GM18505 (cell line): ENCODE results near the gene NUDT3.
"Not testable (repeated sequence)": the region's sequence is repeated elsewhere in the genome, so short reads cannot be mapped to it uniquely, and the experiment has no call there.

Experiments
- ATAC-seq: cut with Tn5 transposase; IDR thresholded peaks from one replicate; pipeline ENCODE4 v1.9.1; 2021; ENCODE audit not compliant: unreplicated experiment
- POLR2A ChIP-seq: IDR thresholded peaks from 4 replicates; pipeline ENCODE4 v1.6.1; 2011; ENCODE audit warnings: borderline replicate concordance; ENCODE audit not compliant: insufficient read depth, insufficient read length; ENCODE audit errors: extremely low read depth

NUDT3 gene

DNA sequence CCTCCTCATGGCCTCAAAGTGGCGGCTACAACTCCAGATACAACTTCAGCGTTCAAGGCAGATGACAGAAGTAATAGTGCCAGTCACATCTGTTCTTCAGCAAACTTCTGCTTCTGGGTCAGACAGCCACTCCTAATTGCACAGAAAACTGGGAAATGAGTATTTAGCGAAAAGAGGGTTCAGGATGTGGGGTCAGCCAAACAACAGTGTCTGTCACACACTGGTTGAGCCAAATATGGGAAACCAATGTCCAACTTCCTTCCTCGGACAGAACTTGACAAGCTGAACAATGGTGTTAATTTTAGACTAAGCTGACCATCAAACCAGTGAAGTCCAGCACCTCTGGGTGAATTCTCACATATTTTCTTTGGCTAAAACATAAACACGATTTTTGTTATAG, 22.1 kb downstream of the NUDT3 start:
- TF ChIP-seq POLR2A: no peak

DNA sequence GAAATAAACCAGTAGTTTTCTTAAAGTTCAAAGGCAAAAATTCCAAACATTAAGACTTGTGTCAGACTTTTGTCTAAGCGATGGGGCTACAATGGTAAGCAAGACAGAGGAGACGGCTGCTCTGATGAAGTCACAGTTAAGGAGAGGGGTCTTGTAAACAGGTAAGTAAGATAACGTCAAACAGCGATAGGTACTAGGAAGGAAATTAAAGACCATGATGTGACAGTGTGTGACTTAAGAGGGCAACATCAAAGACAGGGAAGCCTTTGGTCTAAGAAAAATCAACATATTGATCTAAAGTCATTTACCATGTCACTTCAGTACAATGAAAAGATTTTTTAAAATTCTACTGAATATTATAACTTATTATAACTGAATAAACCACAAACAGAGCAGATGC, 23.1 kb downstream of the NUDT3 start:
- no peak for TF ChIP-seq POLR2A
- ATAC-seq: no peak

More for the DNA sequence above, 22.1 kb downstream of the NUDT3 start:
- ATAC-seq: no peak

DNA sequence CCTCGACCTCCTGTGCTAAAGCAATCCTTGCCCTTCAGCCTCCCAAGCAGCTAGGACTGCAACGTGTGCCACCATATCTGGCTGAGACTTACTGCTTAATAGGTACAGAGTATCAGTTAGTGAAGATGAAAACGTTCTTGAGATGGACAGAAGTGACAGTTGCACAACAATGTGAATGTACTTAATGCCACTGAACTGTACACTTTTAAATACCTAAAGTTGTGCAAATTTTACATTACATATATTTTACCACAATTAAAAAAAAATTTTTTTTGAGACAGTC, 25.9 kb downstream of the NUDT3 start:
- no peak for ATAC-seq
- TF ChIP-seq POLR2A: no peak

DNA sequence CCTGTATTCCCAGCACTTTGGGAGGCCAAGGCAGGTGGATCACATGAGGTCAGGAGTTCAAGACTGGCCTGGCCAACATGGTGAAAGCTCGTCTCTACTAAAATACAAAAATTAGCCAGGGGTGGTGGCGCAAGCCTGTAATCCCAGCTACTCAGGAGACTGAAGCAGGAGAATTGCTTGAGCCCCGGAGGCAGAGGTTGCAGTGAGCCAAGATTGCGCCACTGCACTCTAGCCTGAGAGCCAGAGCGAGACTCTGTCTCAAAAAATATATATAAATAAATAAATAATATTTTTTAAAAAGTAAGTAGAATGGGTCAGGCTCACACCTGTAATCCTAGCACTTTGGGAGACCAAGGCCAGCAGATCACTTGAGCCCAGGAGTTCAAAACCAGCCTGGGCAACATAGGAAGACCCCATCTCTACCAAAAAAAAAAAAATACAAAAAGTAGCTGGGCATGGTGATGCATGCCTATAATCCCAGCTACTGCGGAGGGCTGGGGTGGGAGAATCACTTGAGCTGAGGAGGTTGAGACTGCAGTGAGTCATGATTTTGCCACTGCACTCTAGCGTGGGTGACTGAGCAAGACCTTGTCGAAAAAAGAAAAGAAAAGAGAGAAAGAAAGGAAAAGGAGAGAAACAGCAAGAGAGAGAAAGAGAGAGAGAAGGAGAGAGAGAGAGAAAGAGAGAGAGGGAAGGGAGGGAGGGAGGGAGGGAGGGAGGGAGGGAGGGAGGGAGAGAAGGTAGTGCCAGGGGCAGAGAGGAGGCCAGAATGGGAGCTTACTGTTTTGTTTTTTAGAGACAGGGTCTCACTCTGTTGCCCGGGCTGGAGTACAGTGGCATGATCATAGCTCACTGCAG, 26.5 kb downstream of the NUDT3 start:
- ATAC-seq: not testable (repeated sequence)

DNA sequence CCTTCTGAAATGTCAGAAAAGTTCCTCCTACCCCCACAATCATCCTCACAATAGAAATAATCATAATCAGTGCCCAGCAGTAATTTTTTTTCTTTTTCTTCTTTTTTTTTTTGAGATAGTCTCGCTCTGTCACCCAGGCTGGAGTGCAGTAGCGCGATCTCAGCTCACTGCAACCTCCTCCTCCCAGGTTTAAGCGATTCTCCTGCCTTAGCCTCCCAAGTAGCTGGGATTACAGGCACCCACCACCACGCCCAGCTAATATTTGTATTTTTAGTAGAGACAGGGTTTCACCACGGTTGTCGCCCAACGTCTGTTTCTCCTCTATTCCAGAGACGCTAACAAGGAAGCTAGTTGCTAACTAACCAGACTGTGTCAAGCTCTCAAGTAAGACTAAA, 28.8 kb downstream of the NUDT3 start:
- ATAC-seq: not testable (repeated sequence)

DNA sequence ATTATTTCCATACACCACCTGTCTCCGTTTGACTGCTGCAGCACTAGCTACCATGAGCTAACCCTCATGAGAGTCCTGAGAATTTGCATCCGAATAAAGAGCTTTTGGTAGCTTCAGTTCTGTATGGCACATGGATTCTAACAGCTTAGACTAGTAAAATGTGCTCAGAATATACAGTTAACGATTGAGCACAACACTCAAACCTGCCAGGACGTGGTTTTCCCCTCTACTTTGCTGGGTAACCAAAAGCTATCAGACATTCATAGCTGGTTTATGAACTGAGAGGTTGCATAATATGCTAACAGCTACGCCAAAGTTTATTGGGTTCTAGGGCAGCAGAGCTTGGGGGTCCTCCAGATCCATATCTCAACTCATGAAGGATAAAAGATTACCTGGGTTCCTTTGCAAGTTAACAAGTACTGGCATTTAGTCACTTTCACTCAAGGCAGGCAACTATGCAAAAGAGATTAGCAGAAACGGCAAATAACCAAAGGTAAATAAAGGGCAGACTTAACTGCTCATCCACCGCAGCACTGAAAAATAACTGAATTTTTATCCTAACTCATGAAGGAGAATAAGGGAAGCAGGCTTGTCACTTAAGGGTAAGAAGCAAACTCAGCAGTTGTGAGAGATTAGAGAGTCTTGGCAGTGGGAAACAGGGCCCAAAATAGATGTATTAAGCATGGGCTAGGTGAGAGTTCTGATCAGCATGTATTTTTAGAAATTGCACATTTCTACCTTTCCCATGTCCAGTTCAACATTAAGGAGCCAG, 29.4 kb downstream of the NUDT3 start:
- no peak for TF ChIP-seq POLR2A
- no peak for ATAC-seq

DNA sequence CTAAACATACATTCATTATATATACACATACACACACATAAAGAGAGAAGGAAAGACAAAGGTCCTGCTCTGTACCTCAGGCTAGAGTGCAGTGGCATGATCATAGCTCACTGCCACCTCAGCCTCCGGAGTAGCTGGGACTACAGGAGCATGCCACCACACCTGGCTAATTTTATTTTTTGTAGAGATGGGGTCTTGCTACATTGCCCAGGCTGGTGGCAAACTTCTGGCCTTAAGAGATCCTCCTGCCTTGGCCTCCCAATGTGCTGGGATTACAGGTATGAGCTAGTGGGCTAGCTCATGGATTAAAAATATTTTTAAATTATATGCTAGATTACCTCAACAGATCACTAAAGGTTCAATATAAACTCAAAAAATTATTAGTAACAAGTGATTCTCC, 30.3 kb downstream of the NUDT3 start:
- no peak for ATAC-seq

DNA sequence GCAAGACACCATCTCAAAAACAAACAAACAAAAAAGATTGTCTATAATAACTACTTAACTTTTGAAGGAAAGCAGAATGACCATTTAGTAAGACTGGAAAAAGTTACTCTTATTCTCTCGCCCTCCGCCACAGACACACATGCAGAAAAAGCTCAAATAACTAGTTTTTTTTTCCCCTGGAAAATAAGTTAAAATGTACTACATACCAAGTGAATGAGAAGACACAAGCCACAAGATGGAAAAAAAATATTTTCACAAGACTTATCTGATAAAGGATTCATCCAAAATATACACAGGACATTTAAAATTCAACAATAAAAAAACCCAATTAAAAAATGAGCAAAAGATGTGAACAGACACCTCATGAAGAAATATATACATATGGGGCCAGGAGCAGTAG, 31.9 kb downstream of the NUDT3 start:
- no peak for TF ChIP-seq POLR2A
- ATAC-seq: no peak

More for the DNA sequence above, 30.3 kb downstream of the NUDT3 start:
- TF ChIP-seq POLR2A: no peak

DNA sequence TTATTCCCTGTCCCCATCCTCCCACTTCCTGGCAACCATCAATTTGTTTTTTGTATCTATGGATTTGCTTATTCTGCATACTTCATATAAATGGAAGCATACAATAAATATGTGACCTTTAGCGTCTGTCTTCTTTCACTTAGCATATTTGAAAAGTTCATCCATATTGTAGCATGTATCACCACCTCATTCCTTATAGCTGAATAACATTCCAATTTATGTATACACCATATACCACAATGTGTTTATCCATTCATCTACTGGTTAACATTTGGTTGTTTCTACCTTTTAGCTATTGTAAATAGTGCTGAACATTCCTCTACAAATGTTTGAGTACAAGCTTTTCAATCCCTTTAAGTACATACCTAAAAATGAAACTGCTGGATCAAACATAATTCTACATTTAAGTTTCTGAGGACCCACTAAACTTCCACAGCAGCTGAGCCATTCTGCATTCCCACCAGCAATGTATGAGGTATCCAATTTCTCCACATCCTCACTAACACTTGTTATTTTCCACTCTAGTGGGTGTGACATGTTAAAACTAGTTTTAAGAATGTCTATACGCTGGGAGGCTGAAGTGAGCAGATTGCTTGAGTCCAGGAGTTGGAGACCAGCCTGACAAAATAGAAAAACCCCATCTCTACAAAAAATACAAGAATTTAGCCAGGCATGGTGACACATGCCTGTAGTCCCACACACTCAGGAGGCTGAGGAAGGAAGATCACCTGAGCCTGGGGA, 32.9 kb downstream of the NUDT3 start:
- ATAC-seq: no peak
- no peak for TF ChIP-seq POLR2A

DNA sequence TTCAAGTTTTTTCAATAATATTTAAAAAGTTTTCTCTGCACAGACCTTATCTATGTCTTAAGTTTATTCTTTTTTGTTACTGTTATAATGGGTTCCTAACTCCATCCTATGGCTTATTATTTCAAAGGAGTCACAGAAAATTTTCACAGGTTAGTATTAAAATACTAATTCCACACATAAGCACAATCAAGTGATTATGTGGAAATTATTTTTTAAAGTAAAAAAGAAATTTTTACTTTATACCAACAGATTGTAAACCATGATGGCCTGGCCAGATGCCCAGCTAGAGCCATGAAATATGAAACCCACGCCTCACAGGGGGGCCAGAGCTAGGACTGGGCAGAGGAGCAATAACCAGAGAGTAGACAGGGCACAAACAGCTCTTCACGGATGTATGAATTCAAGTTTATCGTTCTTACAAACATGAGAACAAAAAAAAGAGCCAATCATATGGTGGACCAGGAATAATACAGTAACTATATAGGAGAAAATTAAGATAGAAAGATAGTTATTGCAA, 34.0 kb downstream of the NUDT3 start:
- TF ChIP-seq POLR2A: no peak
- no peak for ATAC-seq

DNA sequence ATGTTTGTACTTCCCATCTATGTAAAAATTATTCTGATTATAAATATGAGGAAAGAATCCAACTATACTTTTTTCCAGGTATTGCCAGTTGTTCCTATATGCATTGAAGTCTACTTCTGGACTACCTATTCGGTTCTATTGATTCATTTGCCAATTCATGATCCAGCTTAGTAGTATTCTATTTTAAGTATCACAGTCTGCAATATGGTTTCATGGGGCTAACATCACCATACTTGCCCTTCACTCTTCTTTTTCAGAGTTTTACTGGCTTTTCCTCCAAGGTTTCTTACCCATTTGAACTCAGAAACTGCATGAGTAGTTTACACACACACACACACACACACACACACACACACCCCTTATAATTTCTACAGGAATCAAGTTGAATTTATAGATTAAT, 34.5 kb downstream of the NUDT3 start:
- no peak for ATAC-seq
- no peak for TF ChIP-seq POLR2A

DNA sequence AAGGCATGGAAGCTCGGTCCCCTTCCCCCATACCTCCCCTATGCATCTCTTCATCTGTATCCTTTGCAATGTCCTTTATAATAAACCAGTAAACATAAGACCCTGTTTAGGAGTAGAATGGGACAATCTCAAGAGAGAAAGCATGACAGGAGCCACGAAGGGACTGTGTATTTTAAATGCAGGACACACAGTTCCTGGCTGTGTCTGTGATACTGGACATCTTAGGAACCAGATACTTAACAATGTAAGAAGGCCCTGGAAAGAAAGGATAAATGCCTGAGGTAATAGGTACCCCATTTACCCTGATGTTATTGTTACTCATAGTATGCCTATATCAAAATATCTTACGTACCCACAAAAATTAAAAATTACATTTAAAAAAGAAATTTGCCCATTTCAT, 36.6 kb downstream of the NUDT3 start:
- no peak for ATAC-seq
- no peak for TF ChIP-seq POLR2A

DNA sequence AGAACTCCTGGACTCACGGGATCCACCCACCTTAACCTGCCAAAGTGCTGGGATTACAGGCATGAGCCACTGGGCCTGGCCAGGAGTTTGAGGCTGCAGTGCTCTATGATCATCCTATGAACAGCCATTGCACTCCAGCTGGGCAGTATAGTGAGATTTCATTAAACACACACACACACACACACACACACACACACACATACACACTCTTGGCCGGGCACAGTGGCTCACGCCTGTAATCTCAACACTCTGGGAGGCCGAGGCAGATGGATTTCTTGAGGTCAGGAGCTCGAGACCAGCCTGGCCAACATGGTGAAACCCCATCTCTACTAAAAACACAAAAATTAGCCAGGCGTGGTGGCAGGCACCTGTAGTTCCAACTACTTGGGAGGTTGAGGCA, 38.2 kb downstream of the NUDT3 start:
- not testable (repeated sequence) for ATAC-seq

DNA sequence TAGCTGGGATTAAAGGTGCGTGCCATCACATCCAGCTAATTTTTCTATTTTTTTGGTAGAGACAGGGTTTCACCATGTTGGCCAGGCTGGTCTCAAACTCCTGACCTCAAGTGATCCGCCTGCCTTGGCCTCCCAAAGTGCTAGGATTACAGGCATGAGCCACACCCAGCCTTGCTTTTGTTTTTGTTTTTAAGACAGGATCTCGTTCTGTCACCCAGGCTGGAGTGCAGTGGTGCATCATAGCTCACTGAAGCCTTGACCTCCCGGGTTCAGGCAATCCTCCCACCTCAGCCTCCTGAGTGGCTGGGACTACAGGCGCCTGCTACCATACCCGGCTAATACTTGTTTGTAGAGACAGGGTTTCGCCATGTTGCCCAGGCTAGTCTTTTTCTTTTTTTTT, 38.9 kb downstream of the NUDT3 start:
- ATAC-seq: not testable (repeated sequence)
